Stimulated activated naive CD4-positive, alpha-beta T cell treated with Interleukin-2 at 50 U/mL for 16 hours (primary cell): Measurements from ENCODE around the gene LOXL3.

ENCODE experiments used
- DNase-seq: peaks from one replicate; lab custom pipeline; 2025; lab: John Stamatoyannopoulos, UW

The LOXL3 gene, protein sequence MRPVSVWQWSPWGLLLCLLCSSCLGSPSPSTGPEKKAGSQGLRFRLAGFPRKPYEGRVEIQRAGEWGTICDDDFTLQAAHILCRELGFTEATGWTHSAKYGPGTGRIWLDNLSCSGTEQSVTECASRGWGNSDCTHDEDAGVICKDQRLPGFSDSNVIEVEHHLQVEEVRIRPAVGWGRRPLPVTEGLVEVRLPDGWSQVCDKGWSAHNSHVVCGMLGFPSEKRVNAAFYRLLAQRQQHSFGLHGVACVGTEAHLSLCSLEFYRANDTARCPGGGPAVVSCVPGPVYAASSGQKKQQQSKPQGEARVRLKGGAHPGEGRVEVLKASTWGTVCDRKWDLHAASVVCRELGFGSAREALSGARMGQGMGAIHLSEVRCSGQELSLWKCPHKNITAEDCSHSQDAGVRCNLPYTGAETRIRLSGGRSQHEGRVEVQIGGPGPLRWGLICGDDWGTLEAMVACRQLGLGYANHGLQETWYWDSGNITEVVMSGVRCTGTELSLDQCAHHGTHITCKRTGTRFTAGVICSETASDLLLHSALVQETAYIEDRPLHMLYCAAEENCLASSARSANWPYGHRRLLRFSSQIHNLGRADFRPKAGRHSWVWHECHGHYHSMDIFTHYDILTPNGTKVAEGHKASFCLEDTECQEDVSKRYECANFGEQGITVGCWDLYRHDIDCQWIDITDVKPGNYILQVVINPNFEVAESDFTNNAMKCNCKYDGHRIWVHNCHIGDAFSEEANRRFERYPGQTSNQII

DNA sequence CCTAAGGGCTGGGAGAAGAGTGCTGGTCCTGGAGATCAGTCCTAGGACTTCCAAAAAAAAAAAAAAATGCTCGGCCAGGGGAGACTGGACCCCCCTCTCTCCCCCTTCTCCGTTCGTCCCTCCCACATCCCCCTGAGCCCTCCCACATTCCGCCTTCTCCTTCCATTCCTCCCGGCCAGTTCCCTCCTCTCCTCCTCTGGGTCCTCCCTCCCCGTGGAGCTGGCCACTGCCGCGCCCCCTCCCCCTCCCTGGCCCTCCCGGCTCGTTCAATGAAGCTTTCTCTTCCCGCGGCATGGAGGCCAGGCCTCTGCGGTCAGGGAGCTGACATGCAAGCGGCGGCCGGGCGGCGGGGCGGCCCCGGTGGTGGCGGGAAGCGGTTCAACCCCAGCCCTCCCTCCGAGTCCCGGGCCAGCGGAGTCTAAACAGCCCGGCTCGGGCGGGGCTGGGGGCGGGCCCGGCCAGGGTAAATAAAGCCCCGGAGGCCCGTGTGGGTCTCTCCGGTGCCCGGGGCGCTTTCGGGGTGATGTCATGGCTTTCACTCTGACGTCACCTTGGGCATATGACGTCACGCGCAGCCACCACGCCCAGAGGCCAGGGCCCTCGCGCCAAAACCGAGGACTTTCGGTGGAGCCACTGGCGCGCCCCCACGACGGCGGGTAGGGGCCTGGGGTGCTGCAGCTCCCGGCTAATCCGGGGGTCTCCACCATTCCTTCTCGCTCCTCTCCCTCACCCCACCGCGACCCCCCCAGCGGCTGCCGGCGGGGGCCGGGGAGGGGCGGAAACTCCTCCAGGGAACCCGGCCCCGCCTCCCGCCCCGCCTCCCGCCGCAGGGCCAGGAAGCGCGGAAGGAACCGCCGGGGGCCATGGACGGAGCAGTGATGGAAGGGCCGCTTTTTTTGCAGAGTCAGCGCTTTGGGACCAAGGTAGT, at the start of gene LOXL3, which contains the start of gene DOK1:
LOXL3 (minus strand) TSS at position 51 of the 928 bp plus-strand sequence. CDS start 1,308 bp downstream, outside the sequence.
DOK1 (plus strand) TSS at position 829 of the 928 bp plus-strand sequence; CDS start at position 864, 35 bp downstream.
- peak; percentile 83 for DNase-seq

DNA sequence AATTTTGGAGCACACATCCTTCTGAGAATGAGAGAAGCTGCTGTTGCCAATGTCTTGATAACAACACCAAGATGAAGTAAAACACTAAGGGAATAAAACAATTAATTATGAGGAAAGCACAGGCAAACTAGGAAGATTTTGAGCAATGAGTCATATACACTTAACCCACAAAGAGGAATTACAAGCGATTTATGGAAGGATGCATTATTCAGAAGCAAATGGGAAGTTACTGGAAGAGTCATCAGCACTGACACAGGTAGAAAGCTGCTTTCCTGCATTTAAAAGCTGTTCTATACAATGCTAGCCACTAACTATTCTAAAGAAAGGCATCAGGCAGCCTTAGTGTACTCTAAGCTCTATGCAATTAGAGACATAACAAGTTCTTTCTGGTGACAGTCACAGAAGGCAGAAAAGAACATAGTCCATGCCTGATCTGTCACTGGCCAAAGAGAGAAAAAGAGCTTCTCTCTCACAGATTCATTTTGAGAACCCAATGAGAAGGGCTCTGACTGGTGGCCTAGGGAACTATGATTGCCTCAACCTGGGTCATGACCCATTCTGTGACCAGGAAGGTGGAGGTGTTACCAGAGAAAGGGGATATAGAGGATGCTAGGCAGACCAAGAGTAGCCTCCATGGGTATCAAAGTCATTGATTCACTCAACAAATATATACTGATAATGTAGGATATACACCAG, 49.0 kb upstream of the LOXL3 start:
- no peak for DNase-seq

DNA sequence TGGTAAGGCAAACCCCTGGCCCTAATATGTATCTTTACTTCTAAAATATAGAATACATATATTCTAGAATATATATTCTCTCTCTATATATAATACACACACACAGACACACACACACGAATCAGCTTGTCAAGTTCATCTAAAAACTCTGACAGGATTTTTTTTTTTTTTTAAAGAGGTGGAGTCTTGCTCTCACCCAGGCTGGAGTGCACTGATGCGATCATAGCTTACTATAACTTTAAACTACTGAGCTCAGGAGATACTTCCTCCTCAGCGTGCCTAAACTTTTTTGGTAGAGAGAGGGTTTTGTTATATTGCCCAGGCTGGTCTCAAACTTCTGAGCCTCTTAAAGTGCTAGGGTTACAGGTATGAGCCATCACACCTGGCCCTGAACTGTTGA, 45.9 kb upstream of the LOXL3 start:
- DNase-seq: no peak

DNA sequence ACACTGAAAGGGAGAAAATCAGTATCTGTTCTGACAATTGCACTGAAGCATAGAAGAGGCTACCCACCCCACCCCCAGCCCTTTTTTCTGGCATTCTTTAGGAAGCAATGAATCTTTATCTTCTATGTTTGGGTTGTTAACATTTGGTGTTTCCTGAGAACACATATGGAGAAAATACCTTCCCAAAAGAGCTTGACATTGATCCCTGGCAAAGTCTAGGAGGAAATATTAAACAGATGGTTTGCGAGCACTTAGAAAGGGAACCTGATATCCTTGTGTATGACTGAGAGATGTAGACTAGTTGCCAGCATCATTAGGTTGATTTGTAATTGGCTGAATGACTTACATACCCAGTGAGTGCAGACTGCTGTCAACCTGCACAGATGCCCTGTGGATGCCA, 43.7 kb upstream of the LOXL3 start:
- DNase-seq: no peak

DNA sequence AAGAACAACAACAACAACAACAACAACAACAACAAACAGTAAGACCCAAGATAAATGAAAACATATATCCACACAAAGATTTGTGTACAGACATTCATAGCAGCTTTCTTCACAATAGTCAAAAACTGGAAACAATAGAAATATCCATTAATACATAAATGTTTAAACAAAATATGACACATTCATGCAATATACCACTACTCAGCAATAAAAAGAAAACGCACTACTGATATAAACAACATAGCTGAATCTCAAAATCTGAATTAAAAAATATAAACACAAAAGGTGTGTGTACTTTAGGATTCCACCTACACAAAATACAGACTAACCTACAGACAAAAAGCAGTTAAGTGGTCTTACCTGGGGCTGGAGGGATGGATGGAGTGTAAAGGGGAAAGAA, 42.8 kb upstream of the LOXL3 start:
- no peak for DNase-seq

DNA sequence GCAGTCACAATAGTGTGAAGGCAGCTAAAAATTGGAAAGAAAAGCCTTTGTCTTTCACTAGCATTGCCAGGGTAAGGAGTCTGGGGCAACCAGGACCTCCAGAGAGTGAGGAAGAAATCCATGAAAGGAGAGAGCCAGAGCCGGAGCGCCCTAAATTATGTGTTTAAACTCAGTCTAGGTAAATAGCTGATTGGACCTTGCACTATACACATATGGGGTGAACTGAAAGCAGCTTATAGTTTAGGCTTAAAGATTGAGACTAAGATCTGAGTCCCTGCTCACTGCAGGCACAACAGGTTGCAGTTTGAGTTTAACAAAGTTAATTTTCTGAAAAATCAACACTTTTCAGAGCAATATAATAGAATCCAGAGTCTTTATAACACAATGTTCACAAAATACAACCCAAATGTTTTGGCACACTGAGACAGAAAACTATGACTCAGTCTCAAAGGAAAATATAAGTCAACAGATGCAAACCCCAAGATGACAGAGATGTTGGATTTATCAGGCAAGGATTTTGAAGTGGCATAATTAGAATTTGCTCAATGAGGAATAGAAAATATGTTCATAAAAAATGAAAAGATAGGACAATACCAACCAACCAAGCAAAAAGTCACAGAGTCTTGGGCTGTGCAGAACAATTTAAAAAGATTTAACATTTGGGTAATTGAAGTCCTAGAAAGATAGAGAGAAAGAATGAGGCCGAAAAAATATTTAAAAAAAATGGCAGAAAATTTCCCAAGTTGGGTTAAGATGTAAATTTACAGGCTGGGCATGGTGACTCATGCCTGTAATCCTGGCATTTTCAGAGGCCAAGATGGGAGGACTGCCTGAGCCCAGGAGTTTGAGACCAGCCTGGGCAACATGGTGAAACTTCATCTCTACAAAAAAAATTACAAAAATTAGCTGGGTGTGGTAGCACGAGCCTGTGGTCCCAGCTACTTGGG, 40.4 kb upstream of the LOXL3 start:
- DNase-seq: no peak

DNA sequence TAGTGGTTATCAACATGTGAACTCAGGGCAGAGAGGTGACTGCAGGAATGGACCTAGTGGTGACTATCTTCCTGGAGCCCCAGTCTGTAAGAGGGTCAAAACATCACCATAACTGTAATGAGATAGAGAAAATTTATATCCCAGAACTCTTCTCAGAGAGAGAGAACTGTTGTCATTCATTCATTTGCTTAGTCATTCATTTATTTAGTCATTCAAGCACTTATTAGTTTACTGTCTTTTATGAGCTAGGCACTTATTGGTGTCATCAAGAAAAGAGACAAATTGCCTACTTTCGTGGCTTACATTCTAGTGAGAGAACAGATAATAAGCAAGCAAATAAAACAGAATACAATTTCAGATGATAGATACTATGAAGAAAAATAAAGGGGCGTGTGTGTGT, 34.9 kb upstream of the LOXL3 start:
- DNase-seq: no peak

DNA sequence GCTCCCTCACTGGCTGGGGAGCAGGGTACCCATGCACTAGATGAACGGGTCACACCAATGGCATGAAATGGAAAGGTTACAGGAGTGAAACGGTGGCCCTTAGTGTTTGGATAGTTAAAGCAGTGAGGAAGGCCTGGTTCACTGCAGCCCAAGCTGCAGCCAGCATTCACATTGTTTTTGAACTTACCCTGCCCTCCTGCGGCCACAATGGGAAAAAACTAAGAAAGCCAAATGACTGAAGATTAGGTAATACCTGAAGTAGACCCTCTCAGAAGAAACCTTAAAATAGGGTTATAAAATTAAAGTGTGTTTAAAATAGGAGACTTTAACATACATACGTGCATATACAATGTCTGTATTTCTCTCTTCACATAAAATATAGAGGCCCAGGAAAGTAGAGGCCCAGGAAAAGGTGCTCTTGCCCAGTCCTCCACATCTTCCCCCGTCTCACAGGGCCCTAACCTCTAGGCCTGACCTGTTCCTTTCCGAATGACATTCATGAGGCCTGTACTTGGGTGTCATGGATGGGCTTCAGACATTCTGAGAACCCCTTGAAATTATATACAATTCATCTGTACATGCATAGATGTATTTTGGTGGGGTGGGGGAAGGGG, 34.0 kb upstream of the LOXL3 start:
- peak; percentile 33 for DNase-seq

DNA sequence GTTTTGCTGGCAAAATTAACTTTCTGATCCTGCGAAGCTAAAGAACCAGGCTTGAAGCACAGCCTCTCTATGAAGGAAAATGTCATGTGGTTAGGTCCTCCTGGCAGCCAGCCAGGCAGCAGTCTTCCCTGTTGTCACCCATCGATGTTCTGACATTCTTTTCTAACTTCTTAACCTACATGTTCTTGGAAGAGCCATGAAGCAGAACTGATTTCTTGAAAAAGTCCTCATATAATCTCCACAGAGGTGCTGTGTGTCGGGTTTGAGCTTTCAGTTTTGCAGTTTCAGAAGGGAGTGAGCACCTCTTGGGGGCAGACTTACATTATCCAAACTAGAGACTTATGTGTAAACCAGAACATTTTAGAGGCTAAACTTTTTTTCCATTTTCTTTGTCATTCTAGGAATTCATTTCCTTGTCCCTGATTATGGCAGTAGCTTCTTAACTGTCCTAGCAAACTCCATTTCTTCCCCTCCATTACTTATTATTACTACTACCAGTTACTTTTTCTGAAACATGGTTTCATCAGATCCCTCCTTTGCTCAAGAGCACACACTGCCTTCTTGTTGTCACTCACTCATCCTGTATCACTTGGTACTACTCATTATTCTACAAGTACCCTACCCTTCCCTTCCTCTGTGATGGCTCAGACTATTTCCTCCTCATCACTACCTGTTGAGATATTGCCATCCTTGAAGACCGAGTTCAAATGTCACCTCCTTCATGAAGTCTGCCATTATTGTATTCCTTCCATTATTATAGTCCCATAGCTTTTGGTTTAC, 31.9 kb upstream of the LOXL3 start:
- no peak for DNase-seq

DNA sequence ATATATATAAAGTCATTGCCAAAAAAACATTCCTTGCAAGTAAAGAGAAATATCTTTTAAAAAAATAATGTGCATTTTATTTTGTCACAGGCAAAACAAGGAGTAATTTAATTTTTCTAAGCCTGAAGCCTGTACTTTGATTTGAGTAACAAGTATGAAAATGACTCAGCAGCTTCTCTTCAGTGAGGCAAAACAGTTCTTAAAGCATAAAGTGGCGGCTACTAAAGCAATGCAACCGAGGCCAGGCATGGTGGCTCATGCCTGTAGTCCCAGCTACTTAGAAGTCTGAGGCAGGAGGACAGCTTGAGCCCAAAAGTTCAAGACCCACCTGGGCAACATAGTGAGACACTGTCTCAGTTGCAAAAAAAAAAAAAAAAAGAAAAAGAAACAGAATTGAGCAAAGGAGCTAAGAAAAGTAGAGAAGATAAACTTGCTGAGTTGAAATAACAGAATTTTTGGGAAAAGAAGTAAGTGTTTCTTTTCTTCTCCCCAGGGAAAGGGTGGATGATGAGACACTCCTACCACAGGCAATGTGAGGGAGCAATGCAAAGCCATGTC, 30.4 kb upstream of the LOXL3 start:
- no peak for DNase-seq

DNA sequence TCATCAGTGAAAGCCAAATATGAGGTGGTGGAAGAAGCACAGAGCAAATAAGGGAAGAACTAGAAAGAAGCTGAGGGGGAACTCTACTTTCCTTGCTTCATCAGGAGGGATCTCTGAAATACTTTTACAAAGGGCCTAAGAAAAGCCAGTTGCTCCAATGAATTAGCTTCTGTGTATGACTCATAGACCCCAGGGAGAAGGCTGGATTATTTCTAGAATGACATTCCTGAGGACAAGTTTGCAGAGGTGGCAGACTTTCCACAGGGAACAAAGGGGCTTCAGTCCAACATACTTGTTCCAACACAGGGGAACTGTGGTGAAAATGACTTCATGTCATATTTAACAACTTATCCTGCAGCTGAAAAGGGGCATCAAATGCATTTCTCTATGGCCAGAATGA, 29.8 kb upstream of the LOXL3 start:
- DNase-seq: no peak

DNA sequence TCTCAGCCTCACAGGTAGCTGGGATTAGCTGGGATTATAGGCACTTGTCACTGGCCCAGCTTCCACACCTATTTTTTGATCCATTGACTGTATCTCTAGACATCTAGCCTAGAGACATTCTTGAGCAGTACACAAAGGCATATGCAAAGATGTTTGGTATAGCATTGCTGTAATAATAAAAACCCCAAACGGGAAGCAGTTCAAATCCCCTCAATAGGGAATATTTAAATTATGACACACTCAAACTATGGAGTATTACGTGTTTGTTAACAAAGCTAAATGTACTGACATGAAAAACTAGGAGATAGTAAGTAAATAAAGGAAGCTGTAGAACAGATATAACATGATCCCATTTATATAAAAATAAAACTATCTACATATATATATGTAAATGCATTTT, 28.4 kb upstream of the LOXL3 start:
- DNase-seq: no peak

DNA sequence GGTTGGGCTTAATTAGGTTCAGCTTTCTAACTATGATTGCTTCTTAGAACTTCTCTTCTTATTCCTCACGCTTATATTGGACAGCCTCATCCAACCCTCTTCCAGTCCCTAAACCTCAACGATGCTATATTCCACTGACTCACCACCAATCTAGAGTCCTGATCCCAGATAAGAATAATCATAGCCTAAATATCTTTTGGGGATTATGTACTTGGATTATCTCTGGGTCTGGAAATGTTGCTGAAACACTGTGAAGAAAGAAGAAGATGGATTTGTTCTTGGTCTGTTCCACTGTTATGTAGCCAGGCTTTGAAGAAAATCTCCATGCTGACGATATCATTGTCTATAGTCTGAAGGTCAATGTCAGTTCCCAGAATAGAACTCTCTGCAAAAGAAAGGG, 27.7 kb upstream of the LOXL3 start:
- DNase-seq: no peak

DNA sequence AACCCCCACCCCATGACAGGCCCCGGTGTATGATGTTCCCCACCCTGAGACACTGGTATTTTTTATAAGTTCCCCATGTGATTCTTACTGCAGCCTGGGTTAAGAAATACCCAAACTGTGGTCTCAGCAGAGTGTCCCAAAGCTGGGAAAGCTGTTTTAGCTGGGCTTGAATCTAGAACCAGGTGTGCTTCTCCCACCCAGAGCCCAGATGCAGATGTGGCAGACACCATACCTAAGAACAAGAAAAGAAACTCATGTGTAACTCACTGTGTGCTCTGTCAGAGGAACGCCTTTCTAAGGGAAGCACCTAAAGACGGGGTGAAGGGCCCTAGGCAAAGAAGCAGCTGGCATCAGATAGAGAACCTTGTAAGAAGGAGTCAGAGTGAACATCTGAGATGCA, 24.7 kb upstream of the LOXL3 start:
- DNase-seq: no peak

DNA sequence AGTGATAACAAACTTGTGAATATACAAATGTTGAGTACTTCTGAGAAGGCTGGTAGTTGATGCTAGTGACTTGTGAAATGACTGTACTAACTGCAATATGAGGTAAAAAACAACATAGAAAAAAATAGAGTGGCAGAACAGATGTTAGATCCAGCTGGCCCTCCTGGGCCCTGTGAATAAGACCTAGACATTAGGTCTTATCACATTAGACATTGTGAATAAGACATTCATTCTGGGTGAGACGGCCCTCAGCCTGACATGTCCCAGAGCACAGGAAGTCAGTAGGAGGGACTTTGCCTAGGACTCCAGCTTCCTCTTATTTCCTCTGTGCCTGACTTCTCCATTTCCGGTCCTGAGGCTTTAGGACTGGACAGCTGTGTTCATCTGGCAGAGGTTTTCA, 23.7 kb upstream of the LOXL3 start:
- no peak for DNase-seq

DNA sequence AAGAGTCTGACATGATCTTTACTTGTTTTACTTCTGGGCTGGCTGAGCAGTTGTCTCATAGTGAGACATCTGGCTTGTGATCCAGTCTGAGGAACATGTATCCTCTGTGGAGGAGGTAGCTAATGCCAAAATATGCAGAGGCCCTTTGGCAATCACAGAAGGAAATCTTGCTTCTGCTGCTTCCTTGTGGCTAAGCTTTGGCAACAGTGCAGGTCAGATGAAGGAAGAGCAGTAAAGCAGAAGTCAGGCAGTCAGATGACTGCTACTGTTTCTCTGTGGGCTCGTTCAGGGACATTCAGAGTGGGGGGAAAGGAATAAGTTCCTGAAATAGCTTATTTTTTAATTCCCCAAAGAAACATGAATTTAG, 23.1 kb upstream of the LOXL3 start:
- no peak for DNase-seq

DNA sequence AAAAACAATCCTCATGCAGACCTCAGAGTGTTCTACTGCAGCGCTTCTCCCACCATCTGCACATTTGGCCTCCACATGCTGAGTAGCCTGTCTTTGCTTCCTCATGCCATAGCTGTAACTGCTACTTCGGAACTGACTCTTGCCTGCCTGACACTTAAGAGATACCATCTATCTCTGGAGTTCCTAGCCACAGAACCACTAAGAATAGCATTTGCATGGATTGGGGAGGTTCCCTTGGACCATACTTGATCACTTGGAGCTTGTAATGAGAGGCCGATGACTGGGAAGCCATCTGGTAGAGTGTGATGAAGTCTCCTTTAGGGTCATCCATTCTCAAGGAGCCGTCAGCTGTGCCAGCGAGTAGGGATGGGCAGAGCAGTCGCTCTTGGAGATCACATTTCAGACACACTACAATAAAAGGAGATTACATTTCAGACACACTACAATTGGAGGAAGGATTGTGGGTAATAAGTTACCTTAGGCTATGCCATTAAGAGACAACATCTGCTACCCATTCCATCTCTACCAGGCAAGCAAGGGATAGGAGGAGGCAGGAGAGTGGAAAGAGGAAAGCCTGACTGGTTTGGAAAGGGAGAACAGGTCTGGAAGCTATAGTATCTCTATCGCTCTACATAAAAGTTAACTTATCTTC, 22.6 kb upstream of the LOXL3 start:
- DNase-seq: no peak

DNA sequence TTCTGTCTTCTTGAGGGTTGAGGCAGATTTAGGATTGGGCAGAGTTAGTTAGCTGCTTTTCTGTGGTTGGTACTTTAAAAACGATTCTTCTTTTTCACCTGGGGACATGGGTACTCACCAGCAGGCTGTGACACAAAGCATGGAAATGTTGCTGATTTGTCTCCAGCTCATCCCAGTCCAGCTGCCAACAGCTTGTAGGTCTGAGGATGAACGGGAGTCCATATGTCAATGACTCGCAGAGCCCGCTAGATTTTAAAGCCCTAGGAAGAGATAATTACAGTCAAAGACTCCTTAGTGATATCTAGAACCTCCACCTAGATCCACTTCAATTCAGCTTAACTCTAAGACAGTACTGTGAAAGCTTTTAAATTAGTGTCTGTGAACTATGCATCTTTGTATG, 21.6 kb upstream of the LOXL3 start:
- DNase-seq: no peak
